Neural progenitor cell (in vitro differentiated cells): ENCODE measurements around the gene C3orf20. TPM values are rescaled to one million over a fixed set of nuclear protein-coding genes. Genes with fewer than 3 reads are reported as not detected.

ENCODE experiments used
- DNase-seq: peaks from one replicate; pipeline ENCODE4 v3.0.0-alpha.2; 2016; ENCODE audit warnings: low spot score
- H2AFZ ChIP-seq: fragments of 200-600 bp; sonication (generic); replicated peaks from 2 replicates; pipeline ENCODE4 v1.6.1; 2016; ENCODE audit warnings: antibody characterized with exemption
- H3F3A ChIP-seq: fragments of 200-600 bp; sonication (generic); 2 replicates; pipeline ENCODE4 v1.6.1; 2016; ENCODE audit warnings: antibody characterized with exemption, low read depth
- H3K27ac ChIP-seq: fragments of 200-600 bp; sonication (generic); 2 replicates; pipeline ENCODE4 v1.5.1; 2016; ENCODE audit warnings: mild to moderate bottlenecking
- H3K27me3 ChIP-seq: fragments of 200-600 bp; sonication (generic); 2 replicates; pipeline ENCODE4 v1.6.1; 2016; ENCODE audit warnings: mild to moderate bottlenecking, moderate library complexity
- H3K36me3 ChIP-seq: fragments of 200-600 bp; sonication (generic); 2 replicates; pipeline ENCODE4 v1.5.1; 2016
- H3K4me1 ChIP-seq: fragments of 200-600 bp; sonication (generic); 2 replicates; pipeline ENCODE4 v1.6.1; 2016; ENCODE audit warnings: mixed run types
- H3K4me2 ChIP-seq: fragments of 200-600 bp; sonication (generic); 2 replicates; pipeline ENCODE4 v1.6.1; 2016
- H3K4me3 ChIP-seq: fragments of 200-600 bp; sonication (generic); 2 replicates; pipeline ENCODE4 v1.5.1; 2016
- H3K79me2 ChIP-seq: fragments of 200-600 bp; sonication (generic); 2 replicates; pipeline ENCODE4 v1.6.1; 2016; ENCODE audit warnings: low read depth
- H3K9ac ChIP-seq: fragments of 200-600 bp; sonication (generic); 2 replicates; pipeline ENCODE4 v1.6.1; 2016
- H3K9me3 ChIP-seq: fragments of 200-600 bp; sonication (generic); 2 replicates; pipeline ENCODE4 v1.5.1; 2016; ENCODE audit warnings: low read depth
- H4K20me1 ChIP-seq: fragments of 200-600 bp; sonication (generic); 2 replicates; pipeline ENCODE4 v1.6.1; 2016; ENCODE audit warnings: low read depth
- H3K27ac Mint-ChIP-seq: 3 replicates; pipeline ENCODE4 v1.8.0; 2021; ENCODE audit warnings: mixed read lengths
- H3K27me3 Mint-ChIP-seq: 2 replicates; pipeline ENCODE4 v1.8.0; 2022; ENCODE audit warnings: low read depth, mild to moderate bottlenecking, inconsistent platforms, moderate library complexity, mixed read lengths; ENCODE audit not compliant: insufficient read depth
- H3K36me3 Mint-ChIP-seq: 3 replicates; pipeline ENCODE4 v1.8.0; 2021; ENCODE audit warnings: mixed read lengths
- H3K4me1 Mint-ChIP-seq: 3 replicates; pipeline ENCODE4 v1.8.0; 2021; ENCODE audit warnings: mixed read lengths
- H3K4me3 Mint-ChIP-seq: 3 replicates; pipeline ENCODE4 v1.8.0; 2021; ENCODE audit warnings: mild to moderate bottlenecking, moderate library complexity, mixed read lengths
- H3K9me3 Mint-ChIP-seq: 3 replicates; pipeline ENCODE4 v1.8.0; 2020; ENCODE audit warnings: mixed read lengths
- CTCF ChIP-seq: fragments of 200-600 bp; sonication (generic); IDR thresholded peaks from 2 replicates; pipeline ENCODE4 v1.5.1; 2017; ENCODE audit warnings: antibody characterized with exemption, mild to moderate bottlenecking
- EZH2 ChIP-seq: fragments of 200-600 bp; sonication (generic); IDR thresholded peaks from 2 replicates; pipeline ENCODE4 v1.6.1; 2017; ENCODE audit warnings: antibody characterized with exemption, mild to moderate bottlenecking, moderate library complexity
- EZH2phosphoT487 ChIP-seq: fragments of 200-600 bp; sonication (generic); IDR thresholded peaks from 2 replicates; pipeline ENCODE4 v1.6.1; 2017; ENCODE audit warnings: antibody characterized with exemption
- total RNA-seq: library from RNA; depleted of rRNA; stranded (reverse); fragments of >200 nt; gene quantifications from 2 replicates; pipeline ENCODE4 v1.2.3, GENCODE V29; 2015; ENCODE audit warnings: low replicate concordance

C3orf20 gene
- total RNA-seq, 1 donor from 2014 or later, result not detected

- H2AFZ ChIP-seq, result no peak overlapping the region
- no peak overlapping the region for H3K4me3 ChIP-seq
- H3K27ac ChIP-seq, result no peak overlapping the region
- H3K27me3 ChIP-seq, result no peaks in the 10 kb centered on the region
- no peaks in the 10 kb centered on the region for H3K9me3 Mint-ChIP-seq
- H3K27me3 Mint-ChIP-seq, result no peaks in the 10 kb centered on the region
- H3K9ac ChIP-seq, result no peak overlapping the region
- H3F3A ChIP-seq, result no peaks in the 10 kb centered on the region
- H3K36me3 Mint-ChIP-seq, result no peaks in the 10 kb centered on the region
- H3K4me2 ChIP-seq, result no peak overlapping the region
- no peak for TF ChIP-seq CTCF
- TF ChIP-seq EZH2phosphoT487, result no peak
- TF ChIP-seq EZH2, result no peak
- no peaks in the 10 kb centered on the region for H3K79me2 ChIP-seq
- no peaks in the 10 kb centered on the region for H3K9me3 ChIP-seq
- H3K36me3 ChIP-seq, result no peaks in the 10 kb centered on the region
- H3K27ac Mint-ChIP-seq, result no peak overlapping the region
- no peak for DNase-seq
- H4K20me1 ChIP-seq, result no peaks in the 10 kb centered on the region
- no peak overlapping the region for H3K4me3 Mint-ChIP-seq
- no peaks in the 10 kb centered on the region for H3K4me1 ChIP-seq
- H3K4me1 Mint-ChIP-seq, result no peaks in the 10 kb centered on the region
Observed at GRCh38 chr3:14699643-14700042, 24.7 kb downstream of the C3orf20 start.

GRCh38 chr3:14700891-14701290 is 25.9 kb downstream of the C3orf20 start:
- peaks cover 3% of the 10 kb centered on the region for H3K4me1 Mint-ChIP-seq

GRCh38 chr3:14701676-14702075 is 26.7 kb downstream of the C3orf20 start:
- TF ChIP-seq EZH2phosphoT487 (no peak), CTCF (no peak), EZH2 (no peak)
- Histone ChIP-seq H3K4me1 (no peaks in the 10 kb centered on the region), H3K27ac (no peak overlapping the region), H3K4me2 (no peak overlapping the region), H3K27me3 (no peaks in the 10 kb centered on the region), H3K36me3 (no peaks in the 10 kb centered on the region), H2AFZ (no peak overlapping the region), H3K79me2 (no peaks in the 10 kb centered on the region), H3F3A (no peaks in the 10 kb centered on the region), H3K4me3 (no peak overlapping the region), H3K9me3 (no peaks in the 10 kb centered on the region), H4K20me1 (no peaks in the 10 kb centered on the region), H3K9ac (no peak overlapping the region)
- peaks cover 11% of the 10 kb centered on the region for H3K4me1 Mint-ChIP-seq
- DNase-seq, result no peak
- H3K36me3 Mint-ChIP-seq, result no peaks in the 10 kb centered on the region
- H3K9me3 Mint-ChIP-seq, result no peaks in the 10 kb centered on the region
- H3K27ac Mint-ChIP-seq, result no peak overlapping the region
- H3K4me3 Mint-ChIP-seq, result no peak overlapping the region
- peaks cover 2% of the 10 kb centered on the region for H3K27me3 Mint-ChIP-seq

More at GRCh38 chr3:14700891-14701290, 25.9 kb downstream of the C3orf20 start:
- no peaks in the 10 kb centered on the region for H3K4me1 ChIP-seq
- no peak overlapping the region for H3K4me3 ChIP-seq
- H3K4me2 ChIP-seq, result no peak overlapping the region
- no peak overlapping the region for H2AFZ ChIP-seq
- H3K27ac Mint-ChIP-seq, result no peak overlapping the region
- no peaks in the 10 kb centered on the region for H3K36me3 ChIP-seq
- H3K9ac ChIP-seq, result no peak overlapping the region
- H3K9me3 ChIP-seq, result no peaks in the 10 kb centered on the region
- no peaks in the 10 kb centered on the region for H3K27me3 ChIP-seq
- no peak for TF ChIP-seq CTCF
- no peak for TF ChIP-seq EZH2phosphoT487
- TF ChIP-seq EZH2, result no peak
- H3K4me3 Mint-ChIP-seq, result no peak overlapping the region
- no peaks in the 10 kb centered on the region for H3K79me2 ChIP-seq
- no peak overlapping the region for H3K27ac ChIP-seq
- H3K9me3 Mint-ChIP-seq, result no peaks in the 10 kb centered on the region
- H4K20me1 ChIP-seq, result no peaks in the 10 kb centered on the region
- no peak for DNase-seq
- H3F3A ChIP-seq, result no peaks in the 10 kb centered on the region
- H3K36me3 Mint-ChIP-seq, result no peaks in the 10 kb centered on the region
- H3K27me3 Mint-ChIP-seq, result no peaks in the 10 kb centered on the region
